Measurements from ENCODE around the gene OR52B4. TPM values are rescaled to one million over a fixed set of nuclear protein-coding genes. Genes with fewer than 3 reads are reported as not detected.
"Not testable (repeated sequence)": the region's sequence is repeated elsewhere in the genome, so short reads cannot be mapped to it uniquely, and the experiment has no call there.

OR52B4 gene
- not detected for total RNA-seq

DNA sequence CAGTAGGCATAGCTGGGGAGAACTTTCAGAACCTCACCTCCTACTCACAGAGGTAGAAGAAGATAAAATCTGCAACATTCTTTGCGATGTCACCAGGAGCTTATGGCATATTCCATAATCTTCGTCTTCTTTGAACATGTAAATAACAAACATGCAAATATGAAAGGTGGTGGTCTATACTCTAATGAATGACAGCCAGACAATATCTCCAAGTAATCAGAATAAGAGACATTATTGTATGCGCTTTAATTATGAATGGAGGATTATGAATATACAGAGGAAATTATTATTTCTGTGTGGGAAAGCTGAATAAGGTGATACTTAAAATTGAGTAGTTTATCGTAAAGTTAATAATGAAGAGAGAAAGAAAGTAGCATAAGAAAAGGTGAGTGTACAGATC is at the start of gene OR52B4:
TSS of gene OR52B4 (minus strand) at position 101 of the 400 bp plus-strand sequence. CDS start at position 10, 91 bp downstream.
- no peak for TF ChIP-seq POLR2AphosphoS5 (IDR thresholded peaks at IDR 0.05; ENCODE audit: insufficient read depth in 1 of 2, low read depth in 1 of 2)
- no peaks in the 10 kb centered on the region for H3K36me3 ChIP-seq
- H3K4me1 ChIP-seq: no peaks in the 10 kb centered on the region
- no peak within 1 kb of the TSS for H3K27ac ChIP-seq
- intact Hi-C loops (cut with DNase I): no loop called here
- DNase-seq (ENCODE audit: extremely low spot score in 2 of 2): no peak
- H3K9me3 ChIP-seq: no peaks in the 10 kb centered on the region
- H3K4me3 ChIP-seq: no peak within 1 kb of the TSS
- no peaks in the 10 kb centered on the region for H3K27me3 ChIP-seq

DNA sequence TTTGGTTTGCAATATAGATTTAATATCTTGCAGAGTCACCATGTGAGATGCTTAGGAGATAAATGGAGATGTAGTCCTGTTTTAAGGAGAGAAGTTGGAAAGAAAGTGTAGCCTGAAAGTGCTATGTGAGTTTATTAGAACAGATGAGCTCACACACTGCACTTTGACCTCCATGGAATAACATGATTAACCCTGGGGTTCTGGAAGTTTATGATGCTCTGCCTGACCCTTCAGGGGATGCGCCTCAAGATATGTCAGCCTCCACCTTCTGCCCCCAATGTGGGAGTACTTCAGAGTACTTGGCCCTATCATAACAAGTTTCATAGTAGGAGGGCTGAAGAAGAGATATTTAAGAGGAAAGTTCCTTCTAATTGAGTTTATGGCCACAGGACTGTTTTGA is 48.6 kb upstream of the OR52B4 start:
- Histone ChIP-seq H3K4me3 (no peak overlapping the region), H3K9me3 (no peaks in the 10 kb centered on the region), H3K4me1 (no peaks in the 10 kb centered on the region), H3K27ac (no peak overlapping the region), H3K36me3 (no peaks in the 10 kb centered on the region), H3K27me3 (no peaks in the 10 kb centered on the region)
- no peak for DNase-seq (ENCODE audit: extremely low spot score in 2 of 2)
- intact Hi-C loops (cut with DNase I): no loop called here
- TF ChIP-seq, protein P1, sequence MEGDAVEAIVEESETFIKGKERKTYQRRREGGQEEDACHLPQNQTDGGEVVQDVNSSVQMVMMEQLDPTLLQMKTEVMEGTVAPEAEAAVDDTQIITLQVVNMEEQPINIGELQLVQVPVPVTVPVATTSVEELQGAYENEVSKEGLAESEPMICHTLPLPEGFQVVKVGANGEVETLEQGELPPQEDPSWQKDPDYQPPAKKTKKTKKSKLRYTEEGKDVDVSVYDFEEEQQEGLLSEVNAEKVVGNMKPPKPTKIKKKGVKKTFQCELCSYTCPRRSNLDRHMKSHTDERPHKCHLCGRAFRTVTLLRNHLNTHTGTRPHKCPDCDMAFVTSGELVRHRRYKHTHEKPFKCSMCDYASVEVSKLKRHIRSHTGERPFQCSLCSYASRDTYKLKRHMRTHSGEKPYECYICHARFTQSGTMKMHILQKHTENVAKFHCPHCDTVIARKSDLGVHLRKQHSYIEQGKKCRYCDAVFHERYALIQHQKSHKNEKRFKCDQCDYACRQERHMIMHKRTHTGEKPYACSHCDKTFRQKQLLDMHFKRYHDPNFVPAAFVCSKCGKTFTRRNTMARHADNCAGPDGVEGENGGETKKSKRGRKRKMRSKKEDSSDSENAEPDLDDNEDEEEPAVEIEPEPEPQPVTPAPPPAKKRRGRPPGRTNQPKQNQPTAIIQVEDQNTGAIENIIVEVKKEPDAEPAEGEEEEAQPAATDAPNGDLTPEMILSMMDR (IDR thresholded peaks at IDR 0.05): no peak
- TF ChIP-seq POLR2AphosphoS5 (IDR thresholded peaks at IDR 0.05; ENCODE audit: insufficient read depth in 1 of 2, low read depth in 1 of 2): no peak
- no peak for TF ChIP-seq POLR2A (IDR thresholded peaks at IDR 0.05)

DNA sequence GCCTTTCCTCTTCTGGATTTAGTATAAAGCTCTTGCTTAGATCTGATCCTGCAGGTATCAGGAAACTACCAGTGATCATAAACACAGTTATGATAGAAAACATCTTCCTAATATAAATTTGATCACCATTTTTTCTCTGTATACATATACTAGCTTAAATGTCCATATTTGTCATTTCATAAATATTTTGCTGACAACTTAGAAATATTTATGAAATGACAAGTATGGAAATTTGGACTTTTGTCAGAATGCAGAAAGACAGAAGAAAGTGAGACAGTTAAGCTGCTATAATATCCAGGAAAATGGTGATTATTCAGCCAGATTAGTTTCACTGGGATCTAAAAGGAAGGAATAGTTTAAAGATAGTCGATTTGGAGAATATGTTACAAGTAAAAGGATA is 48.1 kb upstream of the OR52B4 start:
- no peak overlapping the region for H3K4me3 ChIP-seq
- TF ChIP-seq POLR2AphosphoS5 (IDR thresholded peaks at IDR 0.05; ENCODE audit: insufficient read depth in 1 of 2, low read depth in 1 of 2): no peak
- intact Hi-C loops (cut with DNase I): no loop called here

DNA sequence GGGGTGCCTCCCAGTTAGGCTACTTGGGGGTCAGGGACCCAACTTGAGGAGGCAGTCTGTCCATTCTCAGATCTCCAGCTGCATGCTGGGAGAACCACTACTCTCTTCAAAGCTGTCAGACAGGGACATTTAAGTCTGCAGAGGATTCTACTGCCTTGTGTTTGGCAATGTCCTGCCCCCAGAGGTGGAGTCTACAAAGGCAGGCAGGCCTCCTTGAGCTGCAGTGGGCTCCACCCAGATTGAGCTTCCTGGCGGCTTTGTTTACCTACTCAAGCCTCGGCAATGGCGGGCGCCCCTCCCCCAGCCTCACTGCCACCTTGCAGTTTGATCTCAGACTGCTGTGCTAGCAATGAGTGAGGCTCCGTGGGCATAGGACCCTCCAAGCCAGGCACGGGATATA is 38.0 kb upstream of the OR52B4 start:
- H3K36me3 ChIP-seq; intact Hi-C loops (cut with DNase I); H3K4me3 ChIP-seq: not testable (repeated sequence)

More for the DNA sequence above, 48.1 kb upstream of the OR52B4 start:
- H3K27me3 ChIP-seq: no peaks in the 10 kb centered on the region
- H3K4me1 ChIP-seq: no peaks in the 10 kb centered on the region
- H3K36me3 ChIP-seq: no peaks in the 10 kb centered on the region
- H3K9me3 ChIP-seq: no peaks in the 10 kb centered on the region
- no peak for DNase-seq (ENCODE audit: extremely low spot score in 2 of 2)
- H3K27ac ChIP-seq: no peak overlapping the region

DNA sequence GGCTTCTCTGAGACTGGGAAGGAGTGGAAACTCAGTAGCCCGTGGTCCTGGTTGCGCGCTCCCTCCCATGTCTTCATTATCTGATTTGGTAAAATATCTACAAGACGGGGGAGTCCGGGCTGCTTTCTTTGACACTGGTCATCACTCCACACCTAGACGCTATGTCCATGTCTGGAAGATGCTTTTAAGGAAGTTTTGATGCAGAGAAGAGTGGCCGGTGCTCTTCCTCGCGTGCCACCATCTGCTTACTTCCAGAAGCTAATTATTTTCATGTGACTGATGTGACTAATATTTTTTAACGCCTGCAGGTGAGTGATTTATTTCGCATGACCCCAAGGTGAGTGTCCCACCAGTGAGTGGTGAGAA is 25.7 kb upstream of the OR52B4 start:
- TF ChIP-seq, protein P1 (IDR thresholded peaks at IDR 0.05): no peak
- TF ChIP-seq POLR2A (IDR thresholded peaks at IDR 0.05) (no peak), POLR2AphosphoS5 (IDR thresholded peaks at IDR 0.05; ENCODE audit: insufficient read depth in 1 of 2, low read depth in 1 of 2) (no peak)
- H3K27ac ChIP-seq: peak overlapping the region; percentile 28
- DNase-seq (ENCODE audit: extremely low spot score in 2 of 2): no peak
- peak overlapping the region; percentile 81 to 83 for H3K4me3 ChIP-seq
- peaks cover 8% of the 10 kb centered on the region for H3K4me1 ChIP-seq
- H3K9me3 ChIP-seq: no peaks in the 10 kb centered on the region
- H3K36me3 ChIP-seq: peaks cover 0 to 13% of the 10 kb centered on the region in 2 donors
- intact Hi-C loops (cut with DNase I): no loop called here
- H3K27me3 ChIP-seq: no peaks in the 10 kb centered on the region

More for the DNA sequence above, 38.0 kb upstream of the OR52B4 start:
- H3K27me3 ChIP-seq; H3K27ac ChIP-seq; H3K9me3 ChIP-seq; DNase-seq (ENCODE audit: extremely low spot score in 2 of 2); H3K4me1 ChIP-seq: not testable (repeated sequence)

DNA sequence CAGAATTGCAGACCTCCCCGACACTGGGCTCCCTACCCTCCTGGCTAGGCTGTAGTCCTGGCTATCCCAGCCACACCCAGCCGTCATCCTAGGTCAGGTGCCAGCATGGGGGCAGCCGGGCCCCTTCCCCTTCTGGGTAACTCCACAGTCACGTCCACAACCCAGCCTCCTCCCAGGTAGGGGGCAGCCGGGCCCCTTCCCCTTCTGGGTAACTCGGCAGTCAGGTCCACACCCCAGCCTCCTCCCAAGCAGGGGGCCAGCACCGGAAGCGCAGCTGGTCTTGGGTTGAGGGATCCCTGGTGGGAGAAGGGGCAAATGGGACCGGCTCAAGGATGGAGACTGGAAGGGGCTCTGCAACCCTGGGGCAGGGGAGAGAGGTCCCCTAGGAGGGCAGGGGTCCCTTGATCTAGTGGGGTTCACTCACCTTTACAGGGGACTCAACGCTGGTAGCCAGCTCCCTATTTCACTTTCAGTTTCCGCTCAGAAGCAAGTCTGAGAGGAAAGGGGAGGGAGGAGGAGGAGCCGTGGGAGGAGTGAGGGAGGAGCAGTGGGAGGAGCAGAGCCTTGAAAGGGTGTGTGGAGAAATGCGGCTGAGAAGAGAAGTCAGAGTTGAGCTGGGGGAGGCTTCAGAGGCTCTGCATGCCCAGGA is 25.1 kb upstream of the OR52B4 start, which contains the start of gene TRIM21:
TSS of gene TRIM21 (minus strand) at position 494 of the 649 bp plus-strand sequence. CDS start 3,293 bp downstream, outside the sequence.
- Histone ChIP-seq H3K27ac (peak within 1 kb of the TSS; percentile 78), H3K36me3 (peaks cover 0 to 18% of the 10 kb centered on the region in 2 donors), H3K27me3 (no peaks in the 10 kb centered on the region), H3K4me3 (peak within 1 kb of the TSS; percentile 81 to 83), H3K9me3 (no peaks in the 10 kb centered on the region), H3K4me1 (peaks cover 8% of the 10 kb centered on the region)
- TF ChIP-seq POLR2A (IDR thresholded peaks at IDR 0.05) (peak in 1 of 2 donors; percentile 31), POLR2AphosphoS5 (IDR thresholded peaks at IDR 0.05; ENCODE audit: insufficient read depth in 1 of 2, low read depth in 1 of 2) (peak; percentile 54 to 79)
- TF ChIP-seq, protein P1 (IDR thresholded peaks at IDR 0.05): no peak
- DNase-seq (ENCODE audit: extremely low spot score in 2 of 2): no peak
- intact Hi-C loops (cut with DNase I): no loop called here
